Measurements from ENCODE around the gene TUBGCP6. TPM values are rescaled to one million over a fixed set of nuclear protein-coding genes. Genes with fewer than 3 reads are reported as not detected.

Gene TUBGCP6
- total RNA-seq (2022; extraction: Qiagen RNA extraction) = 6.1 to 12.0 TPM (median 11.0 TPM) in 5 replicates

GRCh38 chr22:50244420-50245213 lies at the start of gene TUBGCP6:
Gene TUBGCP6 (minus strand): TSS chr22:50245023. CDS start chr22:50244459, 564 bp downstream.

GRCh38 chr22:50269970-50270665 lies 25.3 kb upstream of the TUBGCP6 start, which contains the start of gene MAPK11:
Gene MAPK11 (minus strand): TSS chr22:50270380. CDS start chr22:50270292, 88 bp downstream.

GRCh38 chr22:50261615-50262459 lies 17.0 kb upstream of the TUBGCP6 start, which contains the start of gene MAPK12:
Gene MAPK12 (minus strand): TSS chr22:50261683. CDS start chr22:50261509, 174 bp downstream.

GRCh38 chr22:50250555-50251476 lies 6.0 kb upstream of the TUBGCP6 start, which contains the start of gene HDAC10:
Gene HDAC10 (minus strand): TSS chr22:50251265. CDS start chr22:50251032, 233 bp downstream.

GRCh38 chr22:50200461-50201190 lies 44.2 kb downstream of the TUBGCP6 start, which contains the start of gene SELENOO:
Gene SELENOO (plus strand): TSS chr22:50201011. CDS start chr22:50201037, 26 bp downstream.

GRCh38 chr22:50185375-50186087 lies 59.3 kb downstream of the TUBGCP6 start, which contains the start of gene TRABD:
Gene TRABD (plus strand): TSS chr22:50185913. CDS start chr22:50193061, 7,148 bp downstream.

GRCh38 chr22:50170453-50171318 lies 74.1 kb downstream of the TUBGCP6 start, which contains the start of gene PANX2:
Gene PANX2 (plus strand): TSS chr22:50170731. CDS start chr22:50170731, 0 bp downstream.

Other genes with a start within 250 kb of the TUBGCP6 start
- gene IL17REL, start 232.3 kb downstream of the TUBGCP6 start, total RNA-seq (2022; extraction: Qiagen RNA extraction) = 0.04 to 0.06 TPM (median 0.05 TPM) in 5 replicates
- not detected in 5 replicates for gene TTLL8, start 186.7 kb downstream of the TUBGCP6 start, total RNA-seq (2022; extraction: Qiagen RNA extraction)
- not detected in 5 replicates for gene MLC1, start 159.6 kb downstream of the TUBGCP6 start, total RNA-seq (2022; extraction: Qiagen RNA extraction)
- not detected in 5 replicates for gene MOV10L1, start 155.0 kb downstream of the TUBGCP6 start, total RNA-seq (2022; extraction: Qiagen RNA extraction)
- gene PANX2, start 74.3 kb downstream of the TUBGCP6 start, total RNA-seq (2022; extraction: Qiagen RNA extraction) = 5.1 to 7.0 TPM (median 6.5 TPM) in 5 replicates
- gene TRABD, start 59.1 kb downstream of the TUBGCP6 start, total RNA-seq (2022; extraction: Qiagen RNA extraction) = 21.9 to 37.7 TPM (median 37.1 TPM) in 5 replicates
- 12.3 to 20.5 TPM (median 20.0 TPM) in 5 replicates for gene SELENOO, start 44.0 kb downstream of the TUBGCP6 start, total RNA-seq (2022; extraction: Qiagen RNA extraction)
- gene HDAC10, start 6.2 kb upstream of the TUBGCP6 start, total RNA-seq (2022; extraction: Qiagen RNA extraction) = 6.5 to 14.1 TPM (median 12.6 TPM) in 5 replicates
- gene MAPK12, start 16.7 kb upstream of the TUBGCP6 start, total RNA-seq (2022; extraction: Qiagen RNA extraction) = 17.2 to 30.4 TPM (median 25.2 TPM) in 5 replicates
- gene MAPK11, start 25.4 kb upstream of the TUBGCP6 start, total RNA-seq (2022; extraction: Qiagen RNA extraction) = 5.2 to 7.7 TPM (median 7.0 TPM) in 5 replicates
- 86.0 to 120 TPM (median 115 TPM) in 5 replicates for gene PLXNB2, start 62.6 kb upstream of the TUBGCP6 start, total RNA-seq (2022; extraction: Qiagen RNA extraction)
- gene DENND6B, start 82.0 kb upstream of the TUBGCP6 start, total RNA-seq (2022; extraction: Qiagen RNA extraction) = 2.4 to 5.1 TPM (median 2.7 TPM) in 5 replicates
- 9.1 to 14.9 TPM (median 12.3 TPM) in 5 replicates for gene PPP6R2, start 98.3 kb upstream of the TUBGCP6 start, total RNA-seq (2022; extraction: Qiagen RNA extraction)
- gene SBF1, start 230.0 kb upstream of the TUBGCP6 start, total RNA-seq (2022; extraction: Qiagen RNA extraction) = 16.7 to 25.8 TPM (median 24.6 TPM) in 5 replicates
- 0.44 to 0.68 TPM (median 0.51 TPM) in 5 replicates for gene ADM2, start 236.5 kb upstream of the TUBGCP6 start, total RNA-seq (2022; extraction: Qiagen RNA extraction)
- 0.11 TPM in 1 of 5 replicates, not detected in the others for gene MIOX, start 241.8 kb upstream of the TUBGCP6 start, total RNA-seq (2022; extraction: Qiagen RNA extraction)

Measured in A549 treated with Mapracorat at 1 μM for 4 hours (cell line).